Measurements from ENCODE around the gene SPPL2A.

GRCh38 chr15:50797926-50798325, 32.4 kb upstream of the SPPL2A start:
- TF ChIP-seq POLR2A (IDR thresholded peaks at IDR 0.05) = no peak
- TF ChIP-seq CTCF (IDR thresholded peaks at IDR 0.05) = no peak

All from tibial nerve (tissue), 3 donors.